ENCODE measurements around the gene RPUSD3.

DNA sequence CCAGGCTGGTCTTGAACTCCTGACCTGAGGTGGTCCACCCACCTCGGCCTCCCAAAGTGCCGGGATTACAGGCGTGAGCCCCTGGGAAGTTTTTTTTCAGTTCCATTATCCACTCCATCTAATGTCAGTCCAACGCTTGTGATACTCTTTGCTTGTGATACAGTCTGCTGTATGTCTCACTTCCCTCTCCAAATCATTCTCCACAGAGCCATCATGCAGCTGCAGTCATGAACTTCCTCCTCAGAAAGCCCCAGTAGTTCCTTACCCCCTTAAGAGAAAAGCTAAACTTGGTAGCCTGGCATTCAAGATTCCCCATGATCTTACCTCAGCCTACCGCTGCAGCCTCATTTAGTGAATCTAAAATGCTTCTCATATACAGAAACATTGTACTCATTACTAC is 48.6 kb downstream of the RPUSD3 start:
- TF ChIP-seq RAD21 (IDR thresholded peaks at IDR 0.05) (no peak), RXRA (IDR thresholded peaks at IDR 0.05) (no peak), TAF1 (conservative IDR thresholded peaks at IDR 0.05) (no peak), SP1 (IDR thresholded peaks at IDR 0.05) (no peak), HNF4A (conservative IDR thresholded peaks at IDR 0.05) (no peak)
- TF ChIP-seq, protein P1, sequence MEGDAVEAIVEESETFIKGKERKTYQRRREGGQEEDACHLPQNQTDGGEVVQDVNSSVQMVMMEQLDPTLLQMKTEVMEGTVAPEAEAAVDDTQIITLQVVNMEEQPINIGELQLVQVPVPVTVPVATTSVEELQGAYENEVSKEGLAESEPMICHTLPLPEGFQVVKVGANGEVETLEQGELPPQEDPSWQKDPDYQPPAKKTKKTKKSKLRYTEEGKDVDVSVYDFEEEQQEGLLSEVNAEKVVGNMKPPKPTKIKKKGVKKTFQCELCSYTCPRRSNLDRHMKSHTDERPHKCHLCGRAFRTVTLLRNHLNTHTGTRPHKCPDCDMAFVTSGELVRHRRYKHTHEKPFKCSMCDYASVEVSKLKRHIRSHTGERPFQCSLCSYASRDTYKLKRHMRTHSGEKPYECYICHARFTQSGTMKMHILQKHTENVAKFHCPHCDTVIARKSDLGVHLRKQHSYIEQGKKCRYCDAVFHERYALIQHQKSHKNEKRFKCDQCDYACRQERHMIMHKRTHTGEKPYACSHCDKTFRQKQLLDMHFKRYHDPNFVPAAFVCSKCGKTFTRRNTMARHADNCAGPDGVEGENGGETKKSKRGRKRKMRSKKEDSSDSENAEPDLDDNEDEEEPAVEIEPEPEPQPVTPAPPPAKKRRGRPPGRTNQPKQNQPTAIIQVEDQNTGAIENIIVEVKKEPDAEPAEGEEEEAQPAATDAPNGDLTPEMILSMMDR (IDR thresholded peaks at IDR 0.05; ENCODE audit: low read depth, low read length, missing input control) = no peak
